ENCODE data around the gene OBP2B.
"Not testable (repeated sequence)": the region's sequence is repeated elsewhere in the genome, so short reads cannot be mapped to it uniquely, and the experiment has no call there.

The OBP2B gene

GRCh38 chr9:133200631-133201030 is 8.4 kb downstream of the OBP2B start:
- FAIRE-seq = no peak

- no peak for FAIRE-seq
Measured at GRCh38 chr9:133199648-133200321, 9.3 kb downstream of the OBP2B start.

DNA sequence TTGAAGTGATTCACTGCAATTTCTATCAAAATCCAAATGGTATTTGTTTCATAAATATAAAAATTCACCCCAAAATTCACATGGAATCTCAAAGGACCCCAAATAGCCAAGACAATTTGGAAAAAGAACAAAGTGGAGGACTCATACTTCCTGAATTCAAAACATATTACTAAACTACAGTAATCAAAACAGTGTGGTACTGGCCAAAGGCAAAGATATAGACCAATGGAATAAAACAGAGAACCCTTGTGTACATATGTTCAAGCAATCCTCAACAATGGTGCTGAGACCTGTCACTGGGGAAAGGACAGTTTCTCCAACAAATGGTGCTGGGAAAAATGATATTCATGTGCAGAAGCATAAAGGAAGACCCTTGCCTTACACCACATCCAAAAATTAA is 14.0 kb downstream of the OBP2B start:
- FAIRE-seq = no peak

DNA sequence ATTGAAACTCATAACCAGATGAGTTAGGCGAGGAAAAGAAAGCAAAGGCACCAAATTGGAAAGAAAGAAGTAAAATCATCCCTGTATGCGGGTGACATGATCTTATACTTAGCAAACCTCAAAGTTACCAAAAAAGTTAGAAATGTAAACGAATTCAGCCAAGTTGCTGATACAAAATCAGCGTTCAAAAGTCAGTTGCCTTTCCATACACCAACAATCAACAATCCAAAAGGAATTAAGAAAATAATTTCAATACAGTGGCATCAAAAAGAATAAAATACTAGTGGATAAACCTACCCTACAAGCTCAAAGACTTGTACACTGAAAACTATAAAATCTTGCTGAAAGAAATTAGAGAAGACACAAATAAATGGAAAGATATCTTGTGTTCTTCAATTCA is 14.5 kb downstream of the OBP2B start:
- no peak for FAIRE-seq

DNA sequence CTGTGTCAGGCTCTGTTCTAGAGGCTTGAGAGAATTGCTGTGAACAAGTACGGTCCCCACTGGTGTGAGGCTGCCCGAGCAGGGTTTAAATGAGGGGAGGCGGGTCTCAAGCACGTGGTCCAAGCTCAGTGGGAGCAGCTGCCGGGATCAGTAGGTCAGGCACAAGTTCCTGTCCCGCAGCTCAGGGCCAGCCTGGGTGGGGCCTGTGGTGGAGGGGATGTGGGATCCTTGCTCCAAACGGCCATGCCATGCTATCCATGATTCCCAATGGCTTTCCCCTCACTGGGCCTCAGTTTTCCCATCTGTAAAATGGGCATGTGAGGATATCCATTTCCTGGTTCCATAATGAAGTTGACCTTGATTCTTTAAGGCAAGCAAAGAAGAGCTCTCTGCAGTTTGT is 17.1 kb downstream of the OBP2B start:
- no peak for FAIRE-seq

DNA sequence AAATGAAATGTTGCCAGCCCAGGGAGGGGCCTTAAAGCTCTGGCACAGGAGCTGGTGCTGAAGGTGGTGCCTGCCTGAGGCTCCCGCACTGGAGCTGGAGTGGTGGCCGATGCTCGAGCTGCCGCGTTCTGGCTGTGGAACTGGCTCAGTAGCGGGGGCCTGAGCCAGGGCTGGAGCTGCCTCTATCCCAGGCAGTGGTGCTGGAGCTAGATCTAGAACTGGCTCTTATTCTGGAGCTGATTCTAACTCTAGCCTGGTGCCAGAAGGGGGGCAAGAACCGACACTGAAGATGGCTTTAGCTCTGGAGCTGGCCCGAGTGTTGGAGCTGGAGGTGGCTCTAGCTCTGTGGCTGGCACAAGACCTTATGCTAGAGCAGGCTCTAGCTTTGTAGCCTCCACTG is 19.2 kb downstream of the OBP2B start:
- FAIRE-seq = no peak

- no peak for FAIRE-seq
Measured at GRCh38 chr9:133188843-133189180, 20.2 kb downstream of the OBP2B start.

GRCh38 chr9:133188006-133188842 is 20.8 kb downstream of the OBP2B start:
- FAIRE-seq = no peak

DNA sequence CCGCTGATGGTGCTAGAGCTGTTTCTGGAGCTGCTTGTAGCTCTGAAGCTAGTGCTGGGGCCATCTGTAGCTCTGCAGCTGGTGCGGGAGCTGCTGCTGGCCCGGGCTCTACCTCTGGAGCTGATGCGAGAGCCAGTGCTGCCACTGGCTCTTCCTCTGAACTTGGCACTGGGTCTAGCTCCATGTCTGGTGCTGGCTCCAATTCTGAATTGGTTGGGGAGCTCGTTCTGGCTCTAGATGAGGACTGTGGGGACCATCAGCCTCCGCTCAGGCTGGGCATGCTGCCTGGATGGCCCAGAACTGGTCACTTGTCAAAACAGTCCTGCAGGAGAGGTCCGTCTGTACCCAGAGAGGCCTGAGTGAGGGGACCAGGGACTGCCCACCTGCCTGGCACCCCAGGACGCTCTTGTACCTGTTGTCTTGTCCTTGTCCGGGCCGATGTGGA is 21.5 kb downstream of the OBP2B start:
- no peak for FAIRE-seq

DNA sequence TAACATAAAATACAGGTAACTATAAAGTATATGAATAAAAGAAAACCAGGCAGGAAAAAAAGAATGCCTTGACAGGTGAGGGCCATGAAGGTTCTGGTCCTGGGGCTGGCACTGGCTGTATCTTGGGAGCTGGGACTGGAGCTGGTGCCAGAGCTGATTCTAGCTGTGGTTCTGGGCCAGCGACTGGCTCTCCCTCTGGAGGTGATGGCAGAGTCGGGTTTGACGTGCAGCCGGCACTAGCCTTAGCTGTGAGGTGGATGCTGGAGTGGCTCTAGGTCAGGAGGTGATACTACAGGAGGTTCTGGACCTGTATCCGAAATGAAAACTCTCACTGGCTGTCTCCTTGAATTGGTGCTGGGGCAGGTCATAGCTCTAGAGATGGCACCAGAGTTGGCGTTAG is 22.3 kb downstream of the OBP2B start:
- FAIRE-seq = no peak

GRCh38 chr9:133184971-133185370 is 24.1 kb downstream of the OBP2B start:
- peak; percentile 74 for FAIRE-seq

- FAIRE-seq = no peak
Measured at GRCh38 chr9:133182151-133182550, 26.9 kb downstream of the OBP2B start.

- FAIRE-seq = no peak
Measured at GRCh38 chr9:133181561-133181960, 27.5 kb downstream of the OBP2B start.

DNA sequence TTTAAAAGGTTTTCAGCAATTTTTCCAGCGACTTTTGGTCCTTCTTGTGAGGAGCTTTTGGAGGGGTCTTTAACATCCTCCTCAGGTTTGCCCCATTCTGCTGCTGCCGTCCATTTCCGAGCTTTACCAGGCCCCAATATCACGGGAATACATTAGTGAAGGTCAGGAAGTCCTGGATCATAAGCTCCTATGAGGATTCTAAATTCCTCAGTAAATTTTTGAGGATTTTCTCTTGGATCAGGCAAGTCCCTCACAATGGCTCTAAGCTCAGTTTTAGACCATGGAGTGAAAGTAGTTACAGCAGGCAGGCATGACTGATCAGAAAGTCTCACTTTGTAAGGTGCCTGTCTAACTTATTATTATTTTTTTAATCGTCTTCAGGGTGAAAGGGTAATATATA is 28.1 kb downstream of the OBP2B start:
- no peak for FAIRE-seq

GRCh38 chr9:133173056-133173455 is 36.0 kb downstream of the OBP2B start:
- no peak for FAIRE-seq

DNA sequence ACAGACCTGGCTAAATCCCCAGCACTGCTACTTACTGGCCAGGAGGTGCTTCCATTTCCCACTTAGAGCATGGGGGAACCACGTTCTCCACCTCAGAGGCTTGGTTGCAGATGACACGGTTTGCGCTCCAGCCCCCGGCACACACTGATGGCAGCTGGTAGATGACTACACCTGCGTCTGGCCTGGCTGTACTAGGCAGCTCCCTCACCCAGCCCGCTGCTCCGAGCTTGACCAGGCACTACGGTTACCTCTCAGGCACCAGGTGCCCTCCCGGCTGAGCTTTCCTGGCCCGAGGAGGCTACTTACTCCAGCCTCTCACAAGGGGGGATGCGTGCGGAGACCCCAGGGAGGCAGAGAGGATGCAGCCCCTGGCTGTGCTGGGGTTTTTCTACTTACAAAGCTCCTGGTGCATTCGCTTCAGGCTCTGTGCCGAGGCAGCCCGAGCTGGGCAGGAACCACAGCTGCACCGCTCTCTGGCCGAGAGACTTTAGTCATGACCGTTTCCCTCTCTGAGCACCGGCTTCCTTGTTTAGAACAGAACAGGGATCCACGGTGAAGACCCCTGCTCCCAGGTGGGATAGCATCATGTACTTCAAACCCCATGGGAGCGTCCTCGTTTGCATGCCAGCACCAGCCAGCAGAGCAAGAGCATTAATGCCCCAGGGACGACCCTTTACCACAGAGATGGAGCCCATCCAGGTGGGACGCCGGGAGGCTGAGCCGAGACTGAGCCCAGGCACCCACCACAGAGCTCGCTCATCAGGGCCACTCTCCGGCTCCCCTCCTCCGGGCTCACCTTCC is 37.7 kb downstream of the OBP2B start:
- no peak for FAIRE-seq

- FAIRE-seq = no peak
Measured at GRCh38 chr9:133170716-133171115, 38.3 kb downstream of the OBP2B start.

- FAIRE-seq = not testable (repeated sequence)
Measured at GRCh38 chr9:133169687-133170086, 39.4 kb downstream of the OBP2B start.

GRCh38 chr9:133169102-133169501 is 39.9 kb downstream of the OBP2B start:
- no peak for FAIRE-seq

DNA sequence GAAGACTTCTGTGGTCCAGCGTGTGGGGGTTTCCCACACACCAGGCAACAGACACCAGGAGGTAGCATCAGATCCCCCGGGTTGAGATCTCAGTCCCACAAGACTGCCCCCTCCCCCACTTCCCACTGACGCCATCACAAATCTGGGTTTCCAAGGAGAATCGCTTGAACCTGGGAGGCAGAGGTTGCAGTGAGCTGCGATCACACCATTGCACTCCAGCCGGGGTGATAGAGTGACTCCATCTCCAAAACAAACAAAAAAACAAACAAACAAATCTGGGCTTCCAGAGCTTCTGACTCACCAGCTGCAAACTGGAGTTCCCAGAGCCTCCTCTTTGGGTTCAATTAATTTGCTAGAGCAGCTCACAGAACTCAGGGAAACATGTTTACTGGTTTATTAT is 40.6 kb downstream of the OBP2B start:
- FAIRE-seq = no peak

DNA sequence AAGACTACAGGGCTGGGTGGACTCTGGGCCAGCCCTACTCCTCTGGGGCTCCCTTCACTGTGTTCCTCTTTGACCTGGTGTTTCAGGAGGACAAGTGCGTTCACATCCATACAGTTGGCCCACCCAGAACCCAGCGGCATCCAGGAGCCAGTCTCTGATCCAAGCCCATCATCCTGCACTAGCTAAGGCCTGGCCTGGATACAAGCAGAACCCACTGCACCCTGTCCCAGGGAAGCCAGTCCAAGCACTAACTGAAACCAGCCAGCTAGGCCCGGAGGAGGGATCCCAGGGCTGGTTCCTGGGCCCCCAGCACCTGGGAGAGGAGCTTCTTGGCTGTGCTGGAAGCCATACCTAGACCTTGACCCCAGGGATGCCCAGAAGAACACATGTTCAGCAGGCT is 41.3 kb downstream of the OBP2B start:
- FAIRE-seq = no peak

GRCh38 chr9:133167096-133167730 is 41.8 kb downstream of the OBP2B start:
- FAIRE-seq = no peak

- FAIRE-seq = no peak
Measured at GRCh38 chr9:133166392-133166791, 42.7 kb downstream of the OBP2B start.
